ENCODE data around the gene SOX8.

DNA sequence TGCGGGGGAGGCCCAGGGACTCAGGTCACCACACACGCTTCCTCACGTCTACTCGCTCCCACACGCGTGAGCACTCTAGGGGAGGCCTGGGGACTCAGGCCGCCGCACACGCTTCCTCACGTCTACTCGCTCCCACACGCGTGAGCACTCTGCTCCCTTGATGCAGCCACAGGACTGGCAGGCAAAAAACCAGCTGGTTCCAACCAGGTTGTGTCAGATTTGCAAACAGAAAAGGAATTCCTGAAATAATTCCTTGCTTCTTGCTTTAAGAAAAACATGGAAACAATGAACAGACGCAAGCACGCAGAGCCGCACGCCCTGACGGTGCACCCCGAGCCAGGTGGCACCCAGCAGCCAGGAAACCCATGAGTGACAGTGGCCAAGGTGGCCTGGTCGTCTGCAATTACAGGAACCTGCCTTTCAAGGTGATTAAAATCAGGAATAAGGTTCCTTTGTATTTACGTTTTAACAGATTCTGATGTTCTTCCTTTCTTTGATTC, 48.7 kb upstream of the SOX8 start:
- no peak for TF ChIP-seq ZNF274 (IDR thresholded peaks at IDR 0.05; ENCODE audit: low read depth, low read length)
- TF ChIP-seq SUZ12 (IDR thresholded peaks at IDR 0.05; ENCODE audit: extremely low read depth, insufficient read depth, insufficient read length), result no peak
